ENCODE results near the gene PCYT1A. TPM values are rescaled to one million over a fixed set of nuclear protein-coding genes. Genes with fewer than 3 reads are reported as not detected.

PCYT1A gene
- total RNA-seq, 1 donor from 2014 or later = 57.0 TPM

DNA sequence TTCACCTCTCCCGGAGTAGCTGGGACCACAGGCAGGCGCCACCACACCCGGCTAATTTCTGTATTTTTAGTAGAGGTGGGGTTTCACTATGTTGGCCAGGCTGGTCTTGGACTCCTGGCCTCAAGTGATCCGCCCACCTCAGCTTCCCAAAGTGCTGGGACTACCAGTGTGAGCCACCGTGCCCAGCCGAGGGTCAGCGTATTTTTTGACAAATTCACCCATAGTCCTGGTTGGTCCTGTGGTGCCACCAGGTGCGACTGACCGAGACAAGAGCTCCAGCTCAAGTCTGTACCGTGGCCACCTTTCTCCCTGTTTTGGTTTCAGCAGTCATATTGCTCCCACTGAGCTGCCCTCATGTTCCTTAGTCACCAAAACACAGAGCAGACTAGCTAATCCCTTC, 62.4 kb downstream of the PCYT1A start:
- DNase-seq (ENCODE audit: low spot score) = no peak
- Mint-ChIP-seq H3K36me3 (ENCODE audit: low read depth) (no peaks in the 10 kb centered on the region), H3K9me3 (no peaks in the 10 kb centered on the region), H3K27me3 (ENCODE audit: insufficient read depth) (no peaks in the 10 kb centered on the region), H3K27ac (no peak overlapping the region), H3K4me1 (ENCODE audit: low read depth) (no peaks in the 10 kb centered on the region), H3K4me3 (no peak overlapping the region)
- intact Hi-C loops (cut with micrococcal nuclease) = no loop called here

DNA sequence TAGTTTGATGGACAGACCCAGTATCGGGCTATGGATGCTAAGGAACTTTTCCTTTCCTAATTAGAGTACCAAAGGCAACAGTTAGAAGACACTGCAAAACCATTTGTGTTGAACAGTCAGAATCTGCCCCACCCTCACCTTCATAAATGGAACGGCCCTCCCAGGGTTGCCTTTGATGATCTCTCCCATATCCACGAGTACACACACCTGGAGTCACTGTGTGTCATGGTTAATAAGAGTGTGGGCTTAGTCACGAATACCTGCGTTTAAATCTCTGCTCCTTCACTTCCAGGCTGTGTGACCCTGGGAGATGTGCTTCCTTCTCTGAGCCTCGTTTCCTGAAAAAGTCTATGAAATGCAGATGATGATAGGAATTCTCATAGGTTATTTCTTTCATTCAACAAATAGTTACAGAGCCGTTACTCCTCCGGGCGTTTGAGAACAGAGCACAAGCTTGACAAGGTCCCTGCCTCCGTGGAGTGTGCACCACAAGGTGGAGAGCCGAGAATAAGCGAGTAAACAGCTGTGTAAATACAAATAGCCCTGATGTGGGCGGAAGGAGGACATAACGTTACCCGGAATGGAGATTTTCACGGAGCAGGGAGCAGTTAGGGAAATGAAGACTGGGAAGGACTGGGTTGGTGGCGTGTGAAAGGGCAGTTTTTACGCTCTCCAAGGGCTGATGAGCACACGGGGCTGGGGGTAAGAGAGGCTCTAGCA, 64.5 kb downstream of the PCYT1A start:
- Mint-ChIP-seq H3K9me3 (no peaks in the 10 kb centered on the region), H3K4me1 (ENCODE audit: low read depth) (peaks cover 16% of the 10 kb centered on the region), H3K27me3 (ENCODE audit: insufficient read depth) (no peaks in the 10 kb centered on the region), H3K4me3 (no peak overlapping the region), H3K36me3 (ENCODE audit: low read depth) (no peaks in the 10 kb centered on the region), H3K27ac (no peak overlapping the region)
- DNase-seq (ENCODE audit: low spot score) = no peak
- intact Hi-C loops (cut with micrococcal nuclease) = no loop called here

DNA sequence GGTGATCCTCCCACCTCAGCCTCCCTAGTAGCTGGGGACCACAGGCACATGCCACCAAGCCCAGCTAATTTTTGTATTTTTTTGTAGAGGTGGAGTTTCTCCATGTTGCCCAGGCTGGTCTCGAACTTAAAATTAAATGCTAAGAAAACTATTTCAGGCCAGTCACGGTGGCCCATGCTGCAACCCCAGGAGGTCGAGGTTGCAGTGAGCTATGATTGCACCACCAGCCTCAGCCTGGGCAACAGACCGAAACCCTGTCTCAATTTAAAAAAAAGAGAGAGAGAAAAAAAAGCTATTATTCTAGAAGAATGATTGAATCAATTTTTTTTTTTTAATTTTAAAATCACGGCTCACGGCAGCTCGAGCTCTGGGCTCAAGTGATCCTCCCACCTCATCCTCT, 66.5 kb downstream of the PCYT1A start:
- intact Hi-C loops (cut with micrococcal nuclease) = no loop called here

DNA sequence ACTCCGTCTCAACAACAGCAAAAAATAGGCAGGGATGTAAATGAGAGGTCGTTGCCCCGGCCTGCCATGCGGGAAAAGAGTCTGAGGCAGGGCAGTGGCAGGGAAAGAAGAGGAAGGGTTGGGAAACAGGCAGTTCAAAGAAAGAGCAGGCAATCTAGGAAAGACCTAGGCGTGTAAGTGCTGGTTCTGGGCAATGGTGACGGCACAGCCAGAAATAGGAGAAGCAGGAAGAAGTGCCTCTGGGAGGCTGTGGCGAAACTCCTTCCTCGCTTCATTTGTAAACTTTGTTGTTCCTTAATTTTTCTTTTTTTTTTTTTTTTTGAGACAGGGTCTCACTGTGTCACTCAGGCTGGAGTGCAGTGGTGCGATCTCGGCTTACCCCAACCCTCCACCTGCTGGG, 66.9 kb downstream of the PCYT1A start:
- H3K27me3 Mint-ChIP-seq (ENCODE audit: insufficient read depth) = peaks cover 3% of the 10 kb centered on the region
- no peaks in the 10 kb centered on the region for H3K36me3 Mint-ChIP-seq (ENCODE audit: low read depth)
- no peak overlapping the region for H3K27ac Mint-ChIP-seq
- no peak overlapping the region for H3K4me3 Mint-ChIP-seq
- H3K9me3 Mint-ChIP-seq = no peaks in the 10 kb centered on the region
- intact Hi-C loops (cut with micrococcal nuclease) = no loop called here
- peaks cover 22% of the 10 kb centered on the region for H3K4me1 Mint-ChIP-seq (ENCODE audit: low read depth)
- no peak for DNase-seq (ENCODE audit: low spot score)

More for the DNA sequence above, 66.5 kb downstream of the PCYT1A start:
- Mint-ChIP-seq H3K27me3 (ENCODE audit: insufficient read depth) (peaks cover 3% of the 10 kb centered on the region), H3K27ac (no peak overlapping the region), H3K4me3 (no peak overlapping the region), H3K36me3 (ENCODE audit: low read depth) (no peaks in the 10 kb centered on the region), H3K9me3 (no peaks in the 10 kb centered on the region), H3K4me1 (ENCODE audit: low read depth) (peaks cover 22% of the 10 kb centered on the region)
- no peak for DNase-seq (ENCODE audit: low spot score)

DNA sequence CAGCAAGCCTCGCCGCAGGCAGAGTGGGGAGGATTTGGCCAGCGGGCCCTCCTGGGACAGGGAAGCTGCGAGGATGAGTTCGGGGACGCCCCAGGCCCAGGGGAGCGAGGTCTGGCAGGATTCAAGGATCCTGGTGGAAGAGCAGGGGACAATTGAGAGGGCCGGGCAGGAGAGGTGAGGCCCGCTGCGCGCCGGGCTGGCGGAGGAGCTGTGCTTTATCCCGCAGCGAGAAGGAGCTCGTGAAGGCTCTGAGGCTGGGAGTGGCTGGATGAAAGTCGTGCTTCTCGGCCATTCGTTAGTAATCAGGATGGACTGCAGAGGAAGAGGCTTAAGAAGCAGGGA, 67.6 kb downstream of the PCYT1A start:
- peak overlapping the region; percentile 81 for H3K27ac Mint-ChIP-seq
- DNase-seq (ENCODE audit: low spot score) = no peak
- peaks cover 22% of the 10 kb centered on the region for H3K4me1 Mint-ChIP-seq (ENCODE audit: low read depth)
- H3K4me3 Mint-ChIP-seq = no peak overlapping the region
- H3K36me3 Mint-ChIP-seq (ENCODE audit: low read depth) = no peaks in the 10 kb centered on the region
- peaks cover 3% of the 10 kb centered on the region for H3K27me3 Mint-ChIP-seq (ENCODE audit: insufficient read depth)
- intact Hi-C loops (cut with micrococcal nuclease) = loop anchor here (1.0 kb wide), 3 partner anchors 33 to 283 kb away; partner anchors contain the start of genes PCYT1A and RNF168
- no peaks in the 10 kb centered on the region for H3K9me3 Mint-ChIP-seq

DNA sequence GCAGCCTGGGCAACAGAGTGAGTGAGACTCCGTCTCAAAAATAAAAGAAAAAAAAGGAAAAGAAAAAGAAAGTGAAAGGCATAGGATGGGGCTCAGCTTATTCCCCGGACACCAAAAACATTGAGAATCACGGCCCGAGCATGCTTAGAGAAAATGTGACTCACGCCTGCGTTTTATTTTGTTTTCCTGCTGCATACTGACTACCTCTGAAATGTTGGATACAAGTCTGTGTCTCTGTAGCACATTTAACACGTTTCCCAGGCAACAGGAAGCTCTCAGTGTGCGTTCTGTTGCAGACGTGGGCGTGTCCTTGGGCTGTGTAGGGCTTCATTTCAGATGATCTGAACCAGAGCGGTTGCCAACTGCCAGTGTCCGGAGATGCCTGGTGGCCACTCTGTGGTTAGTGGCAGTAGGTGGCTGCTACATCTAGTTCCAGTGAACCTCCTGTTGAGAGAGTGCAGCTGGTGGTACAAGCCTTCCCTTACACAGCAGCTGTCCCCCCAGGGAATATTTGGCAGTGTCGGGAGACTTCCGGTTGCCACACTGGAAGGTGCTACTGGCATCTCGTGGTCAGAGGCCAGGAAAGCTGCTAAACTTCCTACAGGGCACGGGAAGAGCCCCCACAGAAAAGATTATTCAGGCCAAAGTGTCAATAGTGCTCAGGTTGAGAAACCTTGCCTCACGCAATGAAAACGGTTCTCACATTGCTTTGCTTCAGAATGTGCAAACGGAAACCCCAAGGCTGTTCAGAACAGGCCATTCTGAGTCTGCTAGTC, 68.1 kb downstream of the PCYT1A start:
- H3K27me3 Mint-ChIP-seq (ENCODE audit: insufficient read depth) = peaks cover 3% of the 10 kb centered on the region
- DNase-seq (ENCODE audit: low spot score) = peak; percentile 56
- no peaks in the 10 kb centered on the region for H3K36me3 Mint-ChIP-seq (ENCODE audit: low read depth)
- peaks cover 22% of the 10 kb centered on the region for H3K4me1 Mint-ChIP-seq (ENCODE audit: low read depth)
- H3K27ac Mint-ChIP-seq = peak overlapping the region; percentile 81
- peak overlapping the region; percentile 76 for H3K4me3 Mint-ChIP-seq
- H3K9me3 Mint-ChIP-seq = no peaks in the 10 kb centered on the region
- intact Hi-C loops (cut with micrococcal nuclease) = loop anchor here (1.0 kb wide), 3 partner anchors 34 to 284 kb away; partner anchors contain the start of genes PCYT1A and RNF168

DNA sequence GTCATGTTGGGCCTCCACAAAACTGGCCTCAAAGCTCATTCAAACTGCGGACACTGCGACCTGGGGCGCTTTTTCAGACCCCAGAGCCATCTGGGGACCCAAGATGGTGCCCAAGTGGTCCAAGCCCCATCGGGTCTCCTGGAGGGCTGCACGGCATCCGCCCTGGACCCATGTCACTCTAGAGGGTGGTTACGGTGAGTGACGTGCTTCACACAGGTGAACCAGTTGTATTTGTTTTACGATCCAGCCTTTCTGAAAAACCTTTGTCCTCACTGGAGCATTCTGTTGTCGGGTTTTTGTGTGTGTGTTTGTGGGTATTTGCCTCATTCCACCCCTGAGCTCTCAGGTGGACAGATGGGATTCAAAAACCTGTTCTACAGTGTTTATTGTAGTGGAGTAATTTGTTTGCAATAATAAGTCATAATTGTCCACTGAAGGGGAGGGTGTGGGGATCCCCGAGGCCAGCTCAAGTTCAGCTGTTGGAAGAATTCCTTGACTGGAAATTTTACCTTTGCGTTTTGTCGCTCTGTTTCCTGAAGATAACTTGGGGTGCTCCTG, 69.3 kb downstream of the PCYT1A start:
- Mint-ChIP-seq H3K36me3 (ENCODE audit: low read depth) (no peaks in the 10 kb centered on the region), H3K4me3 (no peak overlapping the region), H3K4me1 (ENCODE audit: low read depth) (peaks cover 22% of the 10 kb centered on the region), H3K27me3 (ENCODE audit: insufficient read depth) (peaks cover 3% of the 10 kb centered on the region), H3K27ac (no peak overlapping the region), H3K9me3 (no peaks in the 10 kb centered on the region)
- intact Hi-C loops (cut with micrococcal nuclease) = no loop called here
- no peak for DNase-seq (ENCODE audit: low spot score)

DNA sequence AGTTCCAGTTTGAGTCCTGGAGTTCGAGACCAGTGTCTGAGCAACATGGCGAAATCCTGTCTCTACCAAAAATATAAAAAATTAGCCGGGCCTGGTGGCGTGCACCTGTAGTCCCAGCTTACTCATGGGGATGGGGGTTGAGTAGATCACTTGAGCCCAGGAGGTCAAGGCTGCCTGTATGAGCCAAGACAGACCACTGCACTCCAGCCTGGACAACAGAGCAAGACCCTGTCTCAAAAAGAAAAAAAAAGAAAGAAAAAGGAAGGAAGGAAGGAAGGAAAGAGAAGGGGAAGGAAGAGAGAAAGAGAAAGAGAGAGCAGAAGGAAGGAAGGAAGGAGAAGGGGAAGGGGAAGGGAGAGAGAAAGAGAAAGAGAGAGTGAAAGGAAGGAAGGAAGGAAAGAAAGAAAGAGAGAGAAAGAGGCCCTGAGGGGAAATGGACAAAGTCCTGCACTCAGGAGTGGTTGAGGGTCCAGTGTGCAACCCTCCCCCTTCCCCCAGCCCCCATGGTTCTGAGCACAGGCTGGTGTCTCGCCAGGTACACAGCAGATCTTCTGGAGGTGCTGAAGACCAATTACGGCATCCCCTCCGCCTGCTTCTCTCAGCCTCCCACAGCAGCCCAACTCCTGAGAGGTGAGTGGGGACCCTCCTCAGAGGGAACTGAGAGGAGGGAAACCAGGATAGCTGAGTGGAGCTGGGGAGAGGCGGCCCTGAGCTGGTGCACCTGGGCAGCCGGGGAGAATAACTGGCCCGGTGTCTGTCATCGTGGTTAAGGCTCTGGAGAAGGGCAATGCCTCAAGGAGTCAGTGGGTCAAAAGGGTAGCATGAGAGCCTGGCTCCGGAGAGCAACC, 70.0 kb downstream of the PCYT1A start:
- peak overlapping the region; percentile 3 for H3K4me3 Mint-ChIP-seq
- H3K27ac Mint-ChIP-seq = peak overlapping the region; percentile 79
- H3K36me3 Mint-ChIP-seq (ENCODE audit: low read depth) = no peaks in the 10 kb centered on the region
- DNase-seq (ENCODE audit: low spot score) = no peak
- no peaks in the 10 kb centered on the region for H3K9me3 Mint-ChIP-seq
- intact Hi-C loops (cut with micrococcal nuclease) = no loop called here
- H3K27me3 Mint-ChIP-seq (ENCODE audit: insufficient read depth) = peaks cover 3% of the 10 kb centered on the region
- H3K4me1 Mint-ChIP-seq (ENCODE audit: low read depth) = peaks cover 22% of the 10 kb centered on the region

DNA sequence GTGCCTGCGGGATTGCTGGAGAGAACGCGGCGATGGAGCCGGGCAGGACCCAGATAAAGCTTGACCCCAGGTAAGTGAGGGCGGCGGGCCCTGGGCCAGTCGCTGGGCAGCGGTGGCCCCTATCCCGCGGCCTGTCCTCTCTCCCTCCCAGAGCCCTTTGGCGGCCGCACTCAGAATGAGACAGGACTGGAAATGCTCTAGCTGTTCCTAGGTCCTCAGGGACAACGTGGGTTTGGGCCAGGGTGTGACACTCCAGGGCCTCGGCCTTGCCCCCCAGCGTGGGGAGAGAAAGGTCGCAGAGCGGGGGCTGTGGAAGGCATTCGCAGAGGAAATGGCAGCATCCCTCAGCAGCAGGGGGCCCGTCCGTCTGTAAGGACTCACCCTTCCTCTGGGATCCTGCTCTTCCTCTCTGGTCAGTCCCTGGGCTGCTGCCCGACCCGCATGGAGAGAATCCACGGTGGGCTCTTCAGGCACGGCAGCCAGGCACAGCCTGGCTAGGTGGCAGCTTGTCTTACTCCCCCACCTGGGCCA, 70.8 kb downstream of the PCYT1A start:
- peaks cover 3% of the 10 kb centered on the region for H3K27me3 Mint-ChIP-seq (ENCODE audit: insufficient read depth)
- H3K36me3 Mint-ChIP-seq (ENCODE audit: low read depth) = no peaks in the 10 kb centered on the region
- no peak overlapping the region for H3K4me3 Mint-ChIP-seq
- H3K9me3 Mint-ChIP-seq = no peaks in the 10 kb centered on the region
- no peak overlapping the region for H3K27ac Mint-ChIP-seq
- intact Hi-C loops (cut with micrococcal nuclease) = no loop called here
- H3K4me1 Mint-ChIP-seq (ENCODE audit: low read depth) = peaks cover 22% of the 10 kb centered on the region
- no peak for DNase-seq (ENCODE audit: low spot score)

DNA sequence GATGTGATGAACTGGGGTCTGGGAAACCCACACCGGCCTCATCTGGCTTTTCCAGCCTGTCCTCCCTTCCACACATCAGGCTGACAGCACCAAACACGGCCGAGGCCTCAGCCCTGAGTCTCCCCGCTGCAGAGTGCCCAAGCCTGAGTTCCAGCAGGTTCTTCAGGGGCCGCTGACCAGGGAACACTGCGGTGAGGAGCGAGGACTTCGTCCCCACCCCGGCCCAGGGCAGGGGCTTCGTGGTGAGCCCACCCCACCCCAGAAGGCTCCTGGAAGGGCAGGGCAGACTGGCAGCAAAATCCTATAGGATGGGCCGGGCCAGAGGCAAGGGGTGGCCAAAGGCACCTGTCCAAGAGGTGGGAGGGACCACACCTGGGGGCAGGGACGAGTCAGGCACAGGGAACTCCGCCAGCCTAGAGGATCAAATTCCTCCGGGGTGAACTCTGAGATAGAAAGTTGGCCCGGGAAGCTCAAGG, 71.4 kb downstream of the PCYT1A start, which contains the start of gene SLC51A:
Gene SLC51A, plus strand, starts transcription at position 446 of the 476 bp plus-strand sequence. CDS start 179 bp downstream, outside the sequence.
- no peaks in the 10 kb centered on the region for H3K36me3 Mint-ChIP-seq (ENCODE audit: low read depth)
- no peaks in the 10 kb centered on the region for H3K9me3 Mint-ChIP-seq
- DNase-seq (ENCODE audit: low spot score) = no peak
- H3K27me3 Mint-ChIP-seq (ENCODE audit: insufficient read depth) = peaks cover 3% of the 10 kb centered on the region
- peaks cover 22% of the 10 kb centered on the region for H3K4me1 Mint-ChIP-seq (ENCODE audit: low read depth)
- intact Hi-C loops (cut with micrococcal nuclease) = no loop called here
- peak within 1 kb of the TSS; percentile 3 for H3K4me3 Mint-ChIP-seq
- H3K27ac Mint-ChIP-seq = peak within 1 kb of the TSS; percentile 79

DNA sequence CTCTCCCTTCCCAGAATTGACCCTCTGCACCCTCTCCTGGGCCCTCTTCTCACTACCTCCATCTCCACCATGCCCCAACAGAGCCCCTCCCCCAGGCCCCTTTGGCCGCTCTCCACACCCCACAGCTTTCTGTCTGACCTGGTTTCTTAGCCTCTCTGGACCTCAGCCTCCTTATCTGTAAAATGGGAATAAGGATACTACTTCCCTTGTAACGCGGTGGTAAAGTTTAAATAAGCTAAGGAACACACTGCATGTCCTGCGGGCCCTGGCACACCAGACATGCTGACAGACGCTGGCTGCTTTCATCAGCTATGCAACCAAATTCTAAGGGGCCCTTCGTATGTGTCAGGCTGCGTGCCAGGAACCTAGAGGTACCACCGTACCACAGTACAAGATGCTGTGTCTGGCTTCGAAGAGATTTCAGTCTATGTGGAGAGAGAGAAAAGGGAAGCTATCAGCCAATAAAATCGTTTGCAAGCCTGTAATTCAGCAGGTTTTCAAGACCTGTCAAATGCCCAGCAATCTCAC, 72.0 kb downstream of the PCYT1A start:
- intact Hi-C loops (cut with micrococcal nuclease) = no loop called here

More for the DNA sequence above, 72.0 kb downstream of the PCYT1A start:
- Mint-ChIP-seq H3K9me3 (no peaks in the 10 kb centered on the region), H3K4me1 (ENCODE audit: low read depth) (peaks cover 22% of the 10 kb centered on the region), H3K27ac (no peak overlapping the region), H3K27me3 (ENCODE audit: insufficient read depth) (peaks cover 3% of the 10 kb centered on the region), H3K4me3 (no peak overlapping the region), H3K36me3 (ENCODE audit: low read depth) (no peaks in the 10 kb centered on the region)
- DNase-seq (ENCODE audit: low spot score) = no peak
